ENCODE data around the gene CLDN1. TPM values are rescaled to one million over a fixed set of nuclear protein-coding genes. Genes with fewer than 3 reads are reported as not detected.

The CLDN1 gene
- total and polyA plus RNA-seq, 2 experiments from 2014 or later, result 46.9 to 106 TPM

GRCh38 chr3:190301591-190301990 lies 20.7 kb downstream of the CLDN1 start:
- H3K9me2 ChIP-seq (replicated peaks; ENCODE audit: insufficient read depth), result no peaks in the 10 kb centered on the region
- H3K4me2 ChIP-seq, result no peak overlapping the region
- H3K4me1 ChIP-seq (ENCODE audit: insufficient read depth), result peaks cover 16% of the 10 kb centered on the region
- no peak for DNase-seq (ENCODE audit: low spot score)
- no peak overlapping the region for H3K27ac ChIP-seq
- no peak overlapping the region for H2AFZ ChIP-seq
- no peaks in the 10 kb centered on the region for H3K79me2 ChIP-seq
- no peaks in the 10 kb centered on the region for H3K9me3 ChIP-seq (ENCODE audit: low read depth)
- 66% methylated on average over 3 of the region's 3 CpGs for WGBS (ENCODE audit: low lambda C conversion rate, missing lambda C conversion rate)
- H3K36me3 ChIP-seq (replicated peaks; ENCODE audit: insufficient read depth, low read depth), result no peaks in the 10 kb centered on the region
- H4K20me1 ChIP-seq (ENCODE audit: insufficient read depth, poor library complexity, severe bottlenecking), result no peaks in the 10 kb centered on the region
- no peaks in the 10 kb centered on the region for H3K27me3 ChIP-seq
- TF ChIP-seq EZH2 (IDR thresholded peaks at IDR 0.05; ENCODE audit: borderline replicate concordance) (no peak), EZH2phosphoT487 (IDR thresholded peaks at IDR 0.05; ENCODE audit: low read depth, severe bottlenecking, unreplicated experiment) (no peak), CTCF (IDR thresholded peaks at IDR 0.05; ENCODE audit: poor library complexity) (no peak)
- H3K4me3 ChIP-seq, result no peak overlapping the region

- H2AFZ ChIP-seq, result no peak overlapping the region
- DNase-seq (ENCODE audit: low spot score), result no peak
- 64% methylated on average over 4 of the region's 4 CpGs for WGBS (ENCODE audit: low lambda C conversion rate, missing lambda C conversion rate)
- H3K27me3 ChIP-seq, result no peaks in the 10 kb centered on the region
- no peaks in the 10 kb centered on the region for H4K20me1 ChIP-seq (ENCODE audit: insufficient read depth, poor library complexity, severe bottlenecking)
- H3K4me1 ChIP-seq (ENCODE audit: insufficient read depth), result peaks cover 5% of the 10 kb centered on the region
- H3K36me3 ChIP-seq (replicated peaks; ENCODE audit: insufficient read depth, low read depth), result no peaks in the 10 kb centered on the region
- no peaks in the 10 kb centered on the region for H3K9me2 ChIP-seq (replicated peaks; ENCODE audit: insufficient read depth)
- no peak overlapping the region for H3K4me2 ChIP-seq
- no peak for TF ChIP-seq EZH2 (IDR thresholded peaks at IDR 0.05; ENCODE audit: borderline replicate concordance)
- TF ChIP-seq CTCF (IDR thresholded peaks at IDR 0.05; ENCODE audit: poor library complexity), result no peak
- no peak for TF ChIP-seq EZH2phosphoT487 (IDR thresholded peaks at IDR 0.05; ENCODE audit: low read depth, severe bottlenecking, unreplicated experiment)
- H3K79me2 ChIP-seq, result no peaks in the 10 kb centered on the region
- H3K4me3 ChIP-seq, result no peak overlapping the region
- no peaks in the 10 kb centered on the region for H3K9me3 ChIP-seq (ENCODE audit: low read depth)
- H3K27ac ChIP-seq, result no peak overlapping the region
These were observed 22.3 kb downstream of the CLDN1 start for GRCh38 chr3:190299969-190300368.

GRCh38 chr3:190294030-190294429 lies 28.2 kb downstream of the CLDN1 start:
- no peak for TF ChIP-seq EZH2 (IDR thresholded peaks at IDR 0.05; ENCODE audit: borderline replicate concordance)
- no peak for TF ChIP-seq EZH2phosphoT487 (IDR thresholded peaks at IDR 0.05; ENCODE audit: low read depth, severe bottlenecking, unreplicated experiment)
- TF ChIP-seq CTCF (IDR thresholded peaks at IDR 0.05; ENCODE audit: poor library complexity), result no peak
- DNase-seq (ENCODE audit: low spot score), result no peak
- H3K79me2 ChIP-seq, result no peaks in the 10 kb centered on the region
- H2AFZ ChIP-seq, result no peak overlapping the region
- no peak overlapping the region for H3K27ac ChIP-seq
- H3K4me3 ChIP-seq, result no peak overlapping the region
- no peak overlapping the region for H3K4me2 ChIP-seq
- H3K36me3 ChIP-seq (replicated peaks; ENCODE audit: insufficient read depth, low read depth), result no peaks in the 10 kb centered on the region
- H4K20me1 ChIP-seq (ENCODE audit: insufficient read depth, poor library complexity, severe bottlenecking), result no peaks in the 10 kb centered on the region
- no peaks in the 10 kb centered on the region for H3K9me2 ChIP-seq (replicated peaks; ENCODE audit: insufficient read depth)
- no peaks in the 10 kb centered on the region for H3K9me3 ChIP-seq (ENCODE audit: low read depth)
- no peaks in the 10 kb centered on the region for H3K4me1 ChIP-seq (ENCODE audit: insufficient read depth)
- no peaks in the 10 kb centered on the region for H3K27me3 ChIP-seq

GRCh38 chr3:190293621-190294020 lies 28.6 kb downstream of the CLDN1 start:
- Histone ChIP-seq H3K9me2 (replicated peaks; ENCODE audit: insufficient read depth) (no peaks in the 10 kb centered on the region), H3K4me2 (no peak overlapping the region), H3K4me3 (no peak overlapping the region), H3K36me3 (replicated peaks; ENCODE audit: insufficient read depth, low read depth) (no peaks in the 10 kb centered on the region), H3K9me3 (ENCODE audit: low read depth) (no peaks in the 10 kb centered on the region), H3K27me3 (no peaks in the 10 kb centered on the region), H4K20me1 (ENCODE audit: insufficient read depth, poor library complexity, severe bottlenecking) (no peaks in the 10 kb centered on the region), H3K4me1 (ENCODE audit: insufficient read depth) (no peaks in the 10 kb centered on the region), H3K79me2 (no peaks in the 10 kb centered on the region), H2AFZ (no peak overlapping the region), H3K27ac (no peak overlapping the region)
- TF ChIP-seq EZH2phosphoT487 (IDR thresholded peaks at IDR 0.05; ENCODE audit: low read depth, severe bottlenecking, unreplicated experiment) (no peak), EZH2 (IDR thresholded peaks at IDR 0.05; ENCODE audit: borderline replicate concordance) (no peak), CTCF (IDR thresholded peaks at IDR 0.05; ENCODE audit: poor library complexity) (no peak)
- no peak for DNase-seq (ENCODE audit: low spot score)
- 75% methylated on average over 3 of the region's 3 CpGs for WGBS (ENCODE audit: low lambda C conversion rate, missing lambda C conversion rate)

All from hepatocyte (in vitro differentiated cells).